HG03442 (cell line): ENCODE data around the gene POLE.

Experiments used
- ATAC-seq: cut with Tn5 transposase; IDR thresholded peaks from one replicate; pipeline ENCODE4 v1.9.1; 2021; ENCODE audit warnings: mild to moderate bottlenecking, moderate library complexity; ENCODE audit not compliant: unreplicated experiment

The POLE gene

GRCh38 chr12:132689227-132689626 is 2.1 kb upstream of the POLE start:
- no peak for ATAC-seq

- peak; percentile 47 for ATAC-seq
Observed at GRCh38 chr12:132686825-132687210, 324 bp downstream of the POLE start.

- no peak for ATAC-seq
Observed at GRCh38 chr12:132685400-132685799, 1.7 kb downstream of the POLE start.

- no peak for ATAC-seq
Observed at GRCh38 chr12:132677492-132677891, 9.7 kb downstream of the POLE start.

GRCh38 chr12:132675757-132676432 is 11.2 kb downstream of the POLE start:
- ATAC-seq = no peak

GRCh38 chr12:132674561-132674960 is 12.6 kb downstream of the POLE start:
- ATAC-seq = no peak

GRCh38 chr12:132673288-132674179 is 13.6 kb downstream of the POLE start:
- no peak for ATAC-seq

- no peak for ATAC-seq
Observed at GRCh38 chr12:132672678-132673077, 14.5 kb downstream of the POLE start.

- ATAC-seq = no peak
Observed at GRCh38 chr12:132672116-132672515, 15.0 kb downstream of the POLE start.

- ATAC-seq = no peak
Observed at GRCh38 chr12:132669166-132669879, 17.8 kb downstream of the POLE start.

GRCh38 chr12:132668191-132669088 is 18.7 kb downstream of the POLE start:
- no peak for ATAC-seq

- no peak for ATAC-seq
Observed at GRCh38 chr12:132665794-132666193, 21.3 kb downstream of the POLE start.

- ATAC-seq = no peak
Observed at GRCh38 chr12:132665149-132665491, 22.0 kb downstream of the POLE start.

GRCh38 chr12:132664206-132665148 is 22.7 kb downstream of the POLE start:
- no peak for ATAC-seq

GRCh38 chr12:132662901-132663755 is 24.0 kb downstream of the POLE start:
- no peak for ATAC-seq

GRCh38 chr12:132661972-132662371 is 25.2 kb downstream of the POLE start:
- ATAC-seq = no peak

GRCh38 chr12:132660996-132661395 is 26.1 kb downstream of the POLE start:
- ATAC-seq = no peak

GRCh38 chr12:132660052-132660451 is 27.1 kb downstream of the POLE start:
- no peak for ATAC-seq

- no peak for ATAC-seq
Observed at GRCh38 chr12:132659146-132659545, 28.0 kb downstream of the POLE start.
